ENCODE results near the gene DAAM2. TPM values are rescaled to one million over a fixed set of nuclear protein-coding genes. Genes with fewer than 3 reads are reported as not detected.
A peak's percentile ranks its signal among the peaks of the same experiment; 100 is the strongest.

Gene DAAM2
- total and polyA plus RNA-seq, 2 of the 8 experiments (the other 6 are each of a cell fraction or from before 2014, with no cell fraction given), result 1.5 to 2.9 TPM

GRCh38 chr6:39865011-39865888 is 73.1 kb downstream of the DAAM2 start:
- Histone ChIP-seq H3K23me2 (ENCODE audit: low read depth, low read length) (no peaks in the 10 kb centered on the region), H3K4ac (replicated peaks; ENCODE audit: insufficient read length, low read depth, low read length) (peak overlapping the region; percentile 21), H3K14ac (ENCODE audit: insufficient read length) (no peak overlapping the region), H4K8ac (ENCODE audit: extremely low read depth, insufficient read depth, low read length) (peak overlapping the region; percentile 58; the same call in 1 of the 2 replicates), H2BK12ac (ENCODE audit: low read depth, low read length) (peak overlapping the region; percentile 90; the same call in 1 of the 2 replicates), H3K79me2 (ENCODE audit: control insufficient read depth in 1 of 2, insufficient read depth in 2 of 2, low read length in 2 of 2) (no peaks in the 10 kb centered on the region), H3K56ac (replicated peaks; ENCODE audit: insufficient read length, low read depth, low read length) (no peak overlapping the region), H3K36me3 (ENCODE audit: control insufficient read depth in 2 of 4, insufficient read depth in 4 of 4, low read length in 3 of 4) (no peaks in the 10 kb centered on the region), H3K4me3 (ENCODE audit: extremely low read depth in 1 of 4, insufficient read depth in 2 of 4, low read depth in 3 of 4, low read length in 4 of 4) (no peak overlapping the region), H2BK20ac (ENCODE audit: low read length) (0 out of 2 replicates have a peak overlapping the region, but pooled peaks have one; percentile 15), H3K18ac (ENCODE audit: extremely low read depth, low read length) (no peak overlapping the region), H3K4me2 (ENCODE audit: insufficient read depth in 1 of 2, low read depth in 2 of 2, low read length in 2 of 2) (no peak overlapping the region), H3K9me3 (ENCODE audit: insufficient read depth in 2 of 2, low read depth in 1 of 2, low read length in 1 of 2) (no peaks in the 10 kb centered on the region), H4K5ac (ENCODE audit: insufficient read length, low read depth, low read length) (no peak overlapping the region), H4K91ac (replicated peaks; ENCODE audit: insufficient read length, low read length) (peak overlapping the region; percentile 67), H3K27ac (ENCODE audit: low read depth, low read length) (no peak overlapping the region), H3K27me3 (replicated peaks in 1 of 4; ENCODE audit: control insufficient read depth in 3 of 4, extremely low read depth in 1 of 4, insufficient read depth in 3 of 4, low read length in 3 of 4) (no peaks in the 10 kb centered on the region), H2BK120ac (replicated peaks; ENCODE audit: low read depth, low read length) (no peak overlapping the region), H3K23ac (ENCODE audit: insufficient read length) (no peak overlapping the region), H3K79me1 (ENCODE audit: low read depth, low read length) (no peaks in the 10 kb centered on the region), H2BK15ac (ENCODE audit: low read length) (peak overlapping the region; percentile 88; the same call in 1 of the 2 replicates), H2BK5ac (ENCODE audit: low read depth, low read length) (no peak overlapping the region), H2AFZ (ENCODE audit: low read length) (no peak overlapping the region), H4K20me1 (replicated peaks in 1 of 2; ENCODE audit: control insufficient read depth in 1 of 2, insufficient read depth in 2 of 2, low read length in 2 of 2) (no peaks in the 10 kb centered on the region), H3K4me1 (replicated peaks in 1 of 4; ENCODE audit: control insufficient read depth in 3 of 4, insufficient read depth in 4 of 4, low read length in 3 of 4) (peaks cover 0 to 6% (median 3%) of the 10 kb centered on the region in 4 experiments; a peak in 3 of 7 replicates), H2AK5ac (ENCODE audit: low read depth, low read length) (no peak overlapping the region), H3K9ac (replicated peaks in 1 of 4; ENCODE audit: extremely low read depth in 1 of 4, low read depth in 3 of 4, low read length in 3 of 4) (no peak overlapping the region)
- ChIA-PET CTCF (ENCODE audit: partially characterized antibody) (interaction anchor here (0.6 to 10.1 kb wide), 58 partner anchors 8 to 526 kb away, joined by 3 to 118 read pairs (median 4); partner anchors contain the start of gene KIF6), POLR2A (ENCODE audit: partially characterized antibody) (no interaction called here)
- DNase-seq (ENCODE audit: low read depth in 1 of 2, low spot score in 2 of 2) (peak; percentile 13 to 95), FAIRE-seq (peak; percentile 86)
- TF ChIP-seq RAD21 (IDR thresholded peaks at IDR 0.05 in 1 of 2, conservative IDR thresholded peaks at IDR 0.05 in 1 of 2; ENCODE audit: low read depth in 2 of 2, low read length in 2 of 2) (peak; percentile 66 to 76), RFX5 (IDR thresholded peaks at IDR 0.05; ENCODE audit: borderline replicate concordance, low read depth, low read length) (no peak), ATF2 (IDR thresholded peaks at IDR 0.05; ENCODE audit: low read length) (0 out of 2 replicates have a peak, but pooled peaks have one; percentile 29), YY1 (IDR thresholded peaks at IDR 0.05; ENCODE audit: low read depth, low read length) (peak; percentile 81), POU5F1 (IDR thresholded peaks at IDR 0.05; ENCODE audit: low read depth, low read length) (no peak), CTCF (IDR thresholded peaks at IDR 0.05; ENCODE audit: control extremely low read depth in 1 of 3, insufficient read depth in 1 of 3, low read depth in 1 of 3, low read length in 3 of 3) (peak; percentile 82 to 90 (median 88))
- 66 to 100% methylated on average over 1 to 15 of the region's 15 CpGs for WGBS, 2 experiments (ENCODE audit: extremely low coverage in 1 of 2, insufficient coverage in 1 of 2, insufficient read length in 1 of 2, insufficient replicate concordance in 2 of 2, low coverage in 1 of 2, low lambda C conversion rate in 2 of 2, missing lambda C conversion rate in 1 of 2)
